HL-60 (cell line): ENCODE results near the gene PCSK2.

Experiments
- DNase-seq, 2 experiments: peaks; one replicate each; pipeline ENCODE4 v3.0.0-alpha.2; 2010 to 2020; ENCODE audit warnings: low read depth in 1 of 2, low spot score in 1 of 2
- H3K27ac ChIP-seq: fragments of 250-450 bp; sonication (Bioruptor Pico); replicated peaks from 2 replicates; pipeline ENCODE4 v1.5.1; 2020; ENCODE audit warnings: mild to moderate bottlenecking, moderate library complexity
- H3K27me3 ChIP-seq: fragments of 250-450 bp; sonication (Bioruptor Pico); 2 replicates; pipeline ENCODE4 v1.5.1; 2021; ENCODE audit warnings: mild to moderate bottlenecking, moderate library complexity; ENCODE audit not compliant: insufficient read depth, poor library complexity, severe bottlenecking
- H3K4me3 ChIP-seq: replicated peaks from 2 replicates; pipeline ENCODE4 v1.5.1; 2011; ENCODE audit warnings: mild to moderate bottlenecking, control low read depth, low read length; ENCODE audit not compliant: insufficient read depth
- GABPA ChIP-seq: IDR thresholded peaks from 2 replicates; pipeline ENCODE4 v1.6.1; 2012; ENCODE audit warnings: low read depth
- POLR2AphosphoS5 ChIP-seq: IDR thresholded peaks from 2 replicates; pipeline ENCODE4 v1.6.1; 2012; ENCODE audit warnings: low read depth
- REST ChIP-seq: IDR thresholded peaks from 2 replicates; pipeline ENCODE4 v1.6.1; 2012; ENCODE audit warnings: low read depth; ENCODE audit not compliant: insufficient replicate concordance
- SPI1 ChIP-seq: IDR thresholded peaks from 2 replicates; pipeline ENCODE4 v1.6.1; 2012; ENCODE audit warnings: low read depth, mild to moderate bottlenecking, borderline replicate concordance
- TF ChIP-seq, protein P1 (sequence below): IDR thresholded peaks from one replicate; pipeline ENCODE4 v1.5.1; 2011; ENCODE audit warnings: low read length, control low read depth, inconsistent platforms; ENCODE audit not compliant: insufficient read depth

PCSK2 gene

GRCh38 chr20:17501701-17502100 is 274.9 kb downstream of the PCSK2 start:
- Histone ChIP-seq H3K4me3 (no peak overlapping the region), H3K27ac (no peak overlapping the region), H3K27me3 (no peaks in the 10 kb centered on the region)
- TF ChIP-seq, protein P1, sequence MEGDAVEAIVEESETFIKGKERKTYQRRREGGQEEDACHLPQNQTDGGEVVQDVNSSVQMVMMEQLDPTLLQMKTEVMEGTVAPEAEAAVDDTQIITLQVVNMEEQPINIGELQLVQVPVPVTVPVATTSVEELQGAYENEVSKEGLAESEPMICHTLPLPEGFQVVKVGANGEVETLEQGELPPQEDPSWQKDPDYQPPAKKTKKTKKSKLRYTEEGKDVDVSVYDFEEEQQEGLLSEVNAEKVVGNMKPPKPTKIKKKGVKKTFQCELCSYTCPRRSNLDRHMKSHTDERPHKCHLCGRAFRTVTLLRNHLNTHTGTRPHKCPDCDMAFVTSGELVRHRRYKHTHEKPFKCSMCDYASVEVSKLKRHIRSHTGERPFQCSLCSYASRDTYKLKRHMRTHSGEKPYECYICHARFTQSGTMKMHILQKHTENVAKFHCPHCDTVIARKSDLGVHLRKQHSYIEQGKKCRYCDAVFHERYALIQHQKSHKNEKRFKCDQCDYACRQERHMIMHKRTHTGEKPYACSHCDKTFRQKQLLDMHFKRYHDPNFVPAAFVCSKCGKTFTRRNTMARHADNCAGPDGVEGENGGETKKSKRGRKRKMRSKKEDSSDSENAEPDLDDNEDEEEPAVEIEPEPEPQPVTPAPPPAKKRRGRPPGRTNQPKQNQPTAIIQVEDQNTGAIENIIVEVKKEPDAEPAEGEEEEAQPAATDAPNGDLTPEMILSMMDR: no peak
- TF ChIP-seq SPI1 (no peak), POLR2AphosphoS5 (no peak)
- DNase-seq: no peak

- DNase-seq: no peak
- Histone ChIP-seq H3K4me3 (no peak overlapping the region), H3K27ac (no peak overlapping the region), H3K27me3 (no peaks in the 10 kb centered on the region)
- TF ChIP-seq, protein P1: no peak
- TF ChIP-seq POLR2AphosphoS5 (no peak), SPI1 (no peak), GABPA (no peak), REST (no peak)
These were observed 275.3 kb downstream of the PCSK2 start for GRCh38 chr20:17502105-17502504.

GRCh38 chr20:17503301-17504065 is 276.6 kb downstream of the PCSK2 start:
- Histone ChIP-seq H3K27me3 (no peaks in the 10 kb centered on the region), H3K27ac (no peak overlapping the region), H3K4me3 (no peak overlapping the region)
- DNase-seq: no peak
- TF ChIP-seq, protein P1: no peak
- TF ChIP-seq SPI1: no peak
- TF ChIP-seq POLR2AphosphoS5: no peak
- TF ChIP-seq REST: no peak
- TF ChIP-seq GABPA: no peak
